ENCODE data around the gene UNKL.

DNA sequence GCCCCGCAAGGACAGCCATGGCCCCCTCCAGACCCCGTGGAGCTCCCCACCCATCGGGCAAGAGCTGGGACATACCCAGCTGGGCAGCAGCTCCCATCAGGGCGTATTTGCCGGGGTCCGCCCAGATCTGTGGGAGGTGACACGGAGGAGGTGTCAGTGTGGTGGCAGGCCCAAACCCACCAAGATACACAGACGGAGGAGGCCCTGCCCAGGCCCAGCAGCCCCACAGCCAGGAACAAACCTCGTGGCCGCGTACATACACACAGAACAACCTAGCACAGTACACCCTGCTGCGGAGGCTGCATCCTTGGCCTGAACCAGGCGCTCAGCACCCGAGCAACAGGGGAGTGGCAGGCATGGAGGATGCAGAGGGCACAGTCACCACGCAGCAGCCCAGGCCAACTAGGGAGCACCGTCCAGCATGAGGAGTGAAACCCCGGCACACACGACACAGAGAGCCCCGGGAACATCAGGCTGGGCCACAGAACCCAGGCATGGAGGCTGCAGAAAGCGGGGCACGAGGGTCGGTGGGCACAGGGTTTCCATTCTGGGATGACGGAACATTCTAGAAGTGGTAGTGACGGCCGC, 34.8 kb upstream of the UNKL start:
- TF ChIP-seq, protein P1, sequence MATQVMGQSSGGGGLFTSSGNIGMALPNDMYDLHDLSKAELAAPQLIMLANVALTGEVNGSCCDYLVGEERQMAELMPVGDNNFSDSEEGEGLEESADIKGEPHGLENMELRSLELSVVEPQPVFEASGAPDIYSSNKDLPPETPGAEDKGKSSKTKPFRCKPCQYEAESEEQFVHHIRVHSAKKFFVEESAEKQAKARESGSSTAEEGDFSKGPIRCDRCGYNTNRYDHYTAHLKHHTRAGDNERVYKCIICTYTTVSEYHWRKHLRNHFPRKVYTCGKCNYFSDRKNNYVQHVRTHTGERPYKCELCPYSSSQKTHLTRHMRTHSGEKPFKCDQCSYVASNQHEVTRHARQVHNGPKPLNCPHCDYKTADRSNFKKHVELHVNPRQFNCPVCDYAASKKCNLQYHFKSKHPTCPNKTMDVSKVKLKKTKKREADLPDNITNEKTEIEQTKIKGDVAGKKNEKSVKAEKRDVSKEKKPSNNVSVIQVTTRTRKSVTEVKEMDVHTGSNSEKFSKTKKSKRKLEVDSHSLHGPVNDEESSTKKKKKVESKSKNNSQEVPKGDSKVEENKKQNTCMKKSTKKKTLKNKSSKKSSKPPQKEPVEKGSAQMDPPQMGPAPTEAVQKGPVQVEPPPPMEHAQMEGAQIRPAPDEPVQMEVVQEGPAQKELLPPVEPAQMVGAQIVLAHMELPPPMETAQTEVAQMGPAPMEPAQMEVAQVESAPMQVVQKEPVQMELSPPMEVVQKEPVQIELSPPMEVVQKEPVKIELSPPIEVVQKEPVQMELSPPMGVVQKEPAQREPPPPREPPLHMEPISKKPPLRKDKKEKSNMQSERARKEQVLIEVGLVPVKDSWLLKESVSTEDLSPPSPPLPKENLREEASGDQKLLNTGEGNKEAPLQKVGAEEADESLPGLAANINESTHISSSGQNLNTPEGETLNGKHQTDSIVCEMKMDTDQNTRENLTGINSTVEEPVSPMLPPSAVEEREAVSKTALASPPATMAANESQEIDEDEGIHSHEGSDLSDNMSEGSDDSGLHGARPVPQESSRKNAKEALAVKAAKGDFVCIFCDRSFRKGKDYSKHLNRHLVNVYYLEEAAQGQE (IDR thresholded peaks at IDR 0.05; ENCODE audit: insufficient read depth in 1 of 2, low read depth in 2 of 2, low read length in 2 of 2): no peak
- TF ChIP-seq POLR2AphosphoS5 (IDR thresholded peaks at IDR 0.05; ENCODE audit: low read depth, low read length) (no peak), SIN3A (IDR thresholded peaks at IDR 0.05; ENCODE audit: borderline replicate concordance, insufficient read depth, low read length) (no peak), TAF1 (IDR thresholded peaks at IDR 0.05; ENCODE audit: borderline replicate concordance, insufficient read depth, low read length) (no peak)
